Keratinocyte (primary cell): ENCODE results near the gene CRACR2B. TPM values are rescaled to one million over a fixed set of nuclear protein-coding genes. Genes with fewer than 3 reads are reported as not detected.

ENCODE experiments used
- DNase-seq: peaks from one replicate; pipeline ENCODE4 v3.0.0-alpha.2; 2011; ENCODE audit warnings: low read depth, missing footprints, low spot score
- FAIRE-seq: peaks from 2 replicates; lab custom pipeline; 2011; peaks lifted over from hg19 to GRCh38; lab: Jason Lieb, UNC
- H2AFZ ChIP-seq: 2 replicates; pipeline ENCODE4 v1.6.0; 2012; ENCODE audit warnings: low read length, control low read depth, inconsistent platforms; ENCODE audit not compliant: control insufficient read depth
- H3K27ac ChIP-seq: 2 replicates; pipeline ENCODE4 v1.5.1; 2011; ENCODE audit warnings: low read length; ENCODE audit not compliant: control insufficient read depth, insufficient read depth
- H3K27me3 ChIP-seq: 3 replicates; pipeline ENCODE4 v1.6.0; 2011; ENCODE audit warnings: low read length; ENCODE audit not compliant: control insufficient read depth, insufficient read depth; ENCODE audit errors: extremely low read depth
- H3K36me3 ChIP-seq, 2 experiments: 2 replicates in 1 of 2; 3 replicates in 1 of 2; pipeline ENCODE4 v1.5.1; 2011; ENCODE audit warnings: low read length in 2 of 2, mild to moderate bottlenecking in 1 of 2; ENCODE audit not compliant: control insufficient read depth in 2 of 2, insufficient read depth in 2 of 2; ENCODE audit errors: extremely low read depth in 1 of 2
- H3K4me1 ChIP-seq: 3 replicates; pipeline ENCODE4 v1.5.1; 2011; ENCODE audit warnings: low read length; ENCODE audit not compliant: control insufficient read depth, insufficient read depth; ENCODE audit errors: extremely low read depth
- H3K4me2 ChIP-seq: 3 replicates; pipeline ENCODE4 v1.6.0; 2011; ENCODE audit warnings: low read depth, low read length; ENCODE audit not compliant: control insufficient read depth, insufficient read depth; ENCODE audit errors: extremely low read depth
- H3K4me3 ChIP-seq, 3 experiments: fragments of 200-600 bp in 1 of 3; sonication (generic) in 1 of 3; 2 replicates in 2 of 3; 3 replicates in 1 of 3; pipeline ENCODE4 v1.5.1; 2011 to 2016; ENCODE audit warnings: low read length in 3 of 3, mild to moderate bottlenecking in 3 of 3, control low read depth in 2 of 3, inconsistent platforms in 1 of 3, low read depth in 1 of 3, mixed read lengths in 1 of 3, mixed run types in 1 of 3, moderate library complexity in 1 of 3; ENCODE audit not compliant: control insufficient read depth in 2 of 3, insufficient read depth in 2 of 3; ENCODE audit errors: extremely low read depth in 1 of 3
- H3K79me2 ChIP-seq: 2 replicates; pipeline ENCODE4 v1.6.0; 2012; ENCODE audit warnings: low read length; ENCODE audit not compliant: control insufficient read depth, insufficient read depth
- H3K9ac ChIP-seq: 3 replicates; pipeline ENCODE4 v1.6.0; 2011; ENCODE audit warnings: low read length; ENCODE audit not compliant: control insufficient read depth, insufficient read depth; ENCODE audit errors: extremely low read depth
- H3K9me1 ChIP-seq: 3 replicates; pipeline ENCODE4 v1.6.0; 2011; ENCODE audit warnings: low read length; ENCODE audit not compliant: control insufficient read depth, insufficient read depth; ENCODE audit errors: extremely low read depth
- H3K9me3 ChIP-seq: 2 replicates; pipeline ENCODE4 v1.5.1; 2012; ENCODE audit warnings: low read depth, low read length; ENCODE audit not compliant: control insufficient read depth
- H4K20me1 ChIP-seq: 3 replicates; pipeline ENCODE4 v1.6.0; 2011; ENCODE audit warnings: low read length; ENCODE audit not compliant: control insufficient read depth, insufficient read depth; ENCODE audit errors: extremely low read depth
- EZH2 ChIP-seq: IDR thresholded peaks from one replicate; pipeline ENCODE4 v1.6.1; 2012; ENCODE audit warnings: inconsistent platforms, mild to moderate bottlenecking, low read length, moderate library complexity
- dilution Hi-C: fragments of 300-500 bp; cut with MboI; formaldehyde crosslinking; loops from one replicate; pipeline ENCODE4 v1.7.0; 2020; ENCODE audit warnings: low sequenced_read_pairs; ENCODE audit not compliant: extremely low pct_ligation_motif_present
- polyA plus RNA-seq, 5 experiments: library from polyadenylated mRNA; depleted of rRNA in 3 of 5; stranded (reverse) in 3 of 5; stranded (forward) in 1 of 5; unstranded in 1 of 5; fragments of >200 nt; gene quantifications; 1 replicate in 1 of 5; 2 replicates in 3 of 5; 3 replicates in 1 of 5; pipeline versions ENCODE4 v1.2.1 to v1.2.3, GENCODE V29; 2011 to 2012; ENCODE audit warnings: missing spikeins in 2 of 5, low read depth in 1 of 5, low replicate concordance in 1 of 5
- TF ChIP-seq, protein P1 (sequence below), 3 experiments: IDR thresholded peaks in 1 of 3; conservative IDR thresholded peaks in 1 of 3; optimal IDR thresholded peaks in 1 of 3; 2 replicates in 2 of 3; 3 replicates in 1 of 3; pipeline versions ENCODE3 to v1.5.1; 2011; ENCODE audit warnings: low read length in 3 of 3, mild to moderate bottlenecking in 3 of 3, moderate library complexity in 2 of 3, control low read depth in 1 of 3, inconsistent platforms in 1 of 3; ENCODE audit not compliant: insufficient read depth in 2 of 3; ENCODE audit errors: extremely low read depth in 1 of 3

The CRACR2B gene
- polyA plus RNA-seq, 1 donor (not counting 4 experiments of a cell fraction or from before 2014, with no cell fraction given): 0.17 TPM

DNA sequence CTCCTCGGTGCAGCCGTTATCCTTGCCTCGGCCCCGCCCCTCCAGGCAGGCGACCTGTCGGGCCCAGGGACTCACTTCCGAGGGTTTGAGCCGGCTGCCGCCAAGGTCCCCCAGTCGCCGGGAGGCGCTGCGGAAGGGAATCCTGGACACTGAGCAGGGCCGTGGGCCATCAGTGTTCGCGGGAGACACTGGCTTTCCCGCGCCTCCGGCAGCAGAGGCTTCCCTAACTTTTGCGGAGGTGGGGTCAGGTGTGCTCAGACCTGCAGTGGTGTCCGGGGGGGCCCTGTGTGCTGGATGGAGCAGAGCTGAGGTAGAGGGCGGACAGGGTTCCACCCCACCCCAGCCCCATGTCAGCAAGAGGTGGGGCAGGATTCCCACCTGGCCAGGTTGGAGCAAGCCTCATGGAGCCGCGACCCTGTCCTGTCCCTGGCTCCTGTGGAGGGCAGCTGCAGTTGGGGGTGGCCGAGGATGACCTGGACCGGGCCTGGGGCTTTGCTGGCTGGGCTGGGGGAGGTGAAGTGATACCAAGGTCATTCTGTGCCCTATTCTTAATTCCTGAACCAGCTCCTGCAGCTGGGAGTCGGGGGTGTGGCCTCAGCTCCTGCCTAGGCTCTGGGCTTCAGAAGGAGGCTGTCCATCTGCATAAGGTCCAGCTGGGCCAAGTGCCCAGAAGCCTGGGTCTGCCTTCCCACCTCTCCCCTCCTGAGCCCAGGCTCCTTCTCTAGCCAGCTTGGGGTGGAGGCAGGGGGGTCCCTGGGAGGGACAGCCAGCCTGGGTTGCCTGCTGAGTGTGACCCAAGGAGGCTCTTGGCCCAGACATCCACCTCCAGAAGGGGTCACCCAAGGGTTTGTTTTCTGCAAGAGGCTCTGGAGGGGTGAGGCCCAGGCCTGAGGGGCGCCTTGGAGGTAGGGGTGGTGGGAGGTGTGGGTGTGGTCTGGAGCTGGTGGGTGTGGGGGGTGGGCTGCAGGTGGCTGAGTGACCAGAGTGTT, 23.4 kb downstream of the CRACR2B start:
- DNase-seq (no peak), FAIRE-seq (no peak)
- Histone ChIP-seq H4K20me1 (peaks cover 8% of the 10 kb centered on the region), H3K9me3 (no peaks in the 10 kb centered on the region), H3K4me2 (no peak overlapping the region), H3K36me3 (peaks cover 4 to 6% of the 10 kb centered on the region in 2 experiments), H3K4me1 (peaks cover 27% of the 10 kb centered on the region), H3K4me3 (no peak overlapping the region), H3K9me1 (peaks cover 5% of the 10 kb centered on the region), H2AFZ (no peak overlapping the region), H3K79me2 (peaks cover 10% of the 10 kb centered on the region), H3K27me3 (no peaks in the 10 kb centered on the region), H3K9ac (no peak overlapping the region), H3K27ac (no peak overlapping the region)
- TF ChIP-seq EZH2: no peak
- TF ChIP-seq, protein P1, sequence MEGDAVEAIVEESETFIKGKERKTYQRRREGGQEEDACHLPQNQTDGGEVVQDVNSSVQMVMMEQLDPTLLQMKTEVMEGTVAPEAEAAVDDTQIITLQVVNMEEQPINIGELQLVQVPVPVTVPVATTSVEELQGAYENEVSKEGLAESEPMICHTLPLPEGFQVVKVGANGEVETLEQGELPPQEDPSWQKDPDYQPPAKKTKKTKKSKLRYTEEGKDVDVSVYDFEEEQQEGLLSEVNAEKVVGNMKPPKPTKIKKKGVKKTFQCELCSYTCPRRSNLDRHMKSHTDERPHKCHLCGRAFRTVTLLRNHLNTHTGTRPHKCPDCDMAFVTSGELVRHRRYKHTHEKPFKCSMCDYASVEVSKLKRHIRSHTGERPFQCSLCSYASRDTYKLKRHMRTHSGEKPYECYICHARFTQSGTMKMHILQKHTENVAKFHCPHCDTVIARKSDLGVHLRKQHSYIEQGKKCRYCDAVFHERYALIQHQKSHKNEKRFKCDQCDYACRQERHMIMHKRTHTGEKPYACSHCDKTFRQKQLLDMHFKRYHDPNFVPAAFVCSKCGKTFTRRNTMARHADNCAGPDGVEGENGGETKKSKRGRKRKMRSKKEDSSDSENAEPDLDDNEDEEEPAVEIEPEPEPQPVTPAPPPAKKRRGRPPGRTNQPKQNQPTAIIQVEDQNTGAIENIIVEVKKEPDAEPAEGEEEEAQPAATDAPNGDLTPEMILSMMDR (optimal IDR thresholded peaks at IDR 0.05 in 1 of 3, IDR thresholded peaks at IDR 0.05 in 1 of 3, conservative IDR thresholded peaks at IDR 0.05 in 1 of 3; ENCODE audit: extremely low read depth in 1 of 3, insufficient read depth in 2 of 3, low read length in 3 of 3): no peak
- dilution Hi-C loops: no loop called here

DNA sequence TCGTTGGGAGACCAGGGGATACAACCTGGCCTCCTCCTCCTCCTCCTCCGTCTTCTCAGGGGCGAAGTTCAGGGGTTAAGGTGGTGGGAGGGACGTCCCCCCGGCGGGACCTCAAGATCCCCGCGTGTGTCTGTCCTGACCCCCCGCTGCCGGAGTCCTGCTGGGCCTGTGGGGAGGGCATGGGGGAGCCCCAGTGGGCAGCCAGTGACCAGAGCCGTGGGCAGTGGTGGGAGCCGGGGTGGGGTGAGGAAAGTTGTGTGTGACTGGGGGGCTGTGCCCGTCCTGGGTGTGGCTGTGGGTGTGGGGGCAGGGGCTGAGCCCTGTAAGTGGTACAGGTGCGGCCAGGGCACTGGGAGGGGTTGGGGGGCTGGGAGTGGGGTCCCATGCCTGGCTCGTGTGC, 25.0 kb downstream of the CRACR2B start:
- no peak overlapping the region for H3K27ac ChIP-seq
- peaks cover 6 to 8% of the 10 kb centered on the region in 2 experiments for H3K36me3 ChIP-seq

More for the DNA sequence above, 25.0 kb downstream of the CRACR2B start:
- H3K4me3 ChIP-seq: no peak overlapping the region
- FAIRE-seq: no peak
- H3K4me2 ChIP-seq: no peak overlapping the region
- DNase-seq: no peak
- dilution Hi-C loops: no loop called here
- no peaks in the 10 kb centered on the region for H3K27me3 ChIP-seq
- peaks cover 13% of the 10 kb centered on the region for H3K4me1 ChIP-seq
- no peaks in the 10 kb centered on the region for H3K9me3 ChIP-seq
- H4K20me1 ChIP-seq: peaks cover 10% of the 10 kb centered on the region
- H3K9ac ChIP-seq: no peak overlapping the region
- H3K79me2 ChIP-seq: peaks cover 4% of the 10 kb centered on the region
- no peaks in the 10 kb centered on the region for H3K9me1 ChIP-seq
- no peak for TF ChIP-seq EZH2
- TF ChIP-seq, protein P1 (optimal IDR thresholded peaks at IDR 0.05 in 1 of 3, IDR thresholded peaks at IDR 0.05 in 1 of 3, conservative IDR thresholded peaks at IDR 0.05 in 1 of 3; ENCODE audit: extremely low read depth in 1 of 3, insufficient read depth in 2 of 3, low read length in 3 of 3): no peak
- H2AFZ ChIP-seq: no peak overlapping the region
